Measurements from ENCODE around the gene ZBTB7C.
A peak's percentile ranks its signal among the peaks of the same experiment; 100 is the strongest.

ZBTB7C gene

DNA sequence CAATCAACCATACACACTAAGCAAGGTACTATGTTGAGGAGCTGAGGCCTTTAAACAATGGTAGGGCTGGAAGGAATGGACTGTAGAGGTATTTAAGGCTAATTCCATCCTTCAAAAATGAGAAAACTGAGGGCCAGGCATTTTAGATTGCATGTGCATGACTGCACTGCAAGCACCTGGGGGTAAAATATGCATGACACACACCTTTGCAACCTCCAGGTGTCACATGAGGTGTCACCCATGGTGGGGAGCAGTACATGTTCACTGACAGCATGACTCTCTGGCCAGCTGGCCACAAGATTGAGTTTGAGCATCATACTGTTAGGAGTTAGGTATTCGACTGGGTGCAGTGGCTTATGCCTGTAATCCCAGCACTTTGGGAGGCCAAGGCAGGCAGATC, 182.8 kb downstream of the ZBTB7C start:
- no peak overlapping the region for H3K4me3 ChIP-seq (ENCODE audit: low read depth, low read length)
- DNase-seq (ENCODE audit: low read depth): no peak
- TF ChIP-seq, protein P1, sequence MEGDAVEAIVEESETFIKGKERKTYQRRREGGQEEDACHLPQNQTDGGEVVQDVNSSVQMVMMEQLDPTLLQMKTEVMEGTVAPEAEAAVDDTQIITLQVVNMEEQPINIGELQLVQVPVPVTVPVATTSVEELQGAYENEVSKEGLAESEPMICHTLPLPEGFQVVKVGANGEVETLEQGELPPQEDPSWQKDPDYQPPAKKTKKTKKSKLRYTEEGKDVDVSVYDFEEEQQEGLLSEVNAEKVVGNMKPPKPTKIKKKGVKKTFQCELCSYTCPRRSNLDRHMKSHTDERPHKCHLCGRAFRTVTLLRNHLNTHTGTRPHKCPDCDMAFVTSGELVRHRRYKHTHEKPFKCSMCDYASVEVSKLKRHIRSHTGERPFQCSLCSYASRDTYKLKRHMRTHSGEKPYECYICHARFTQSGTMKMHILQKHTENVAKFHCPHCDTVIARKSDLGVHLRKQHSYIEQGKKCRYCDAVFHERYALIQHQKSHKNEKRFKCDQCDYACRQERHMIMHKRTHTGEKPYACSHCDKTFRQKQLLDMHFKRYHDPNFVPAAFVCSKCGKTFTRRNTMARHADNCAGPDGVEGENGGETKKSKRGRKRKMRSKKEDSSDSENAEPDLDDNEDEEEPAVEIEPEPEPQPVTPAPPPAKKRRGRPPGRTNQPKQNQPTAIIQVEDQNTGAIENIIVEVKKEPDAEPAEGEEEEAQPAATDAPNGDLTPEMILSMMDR (IDR thresholded peaks at IDR 0.05; ENCODE audit: control insufficient read depth, extremely low read depth, insufficient read depth): no peak

DNA sequence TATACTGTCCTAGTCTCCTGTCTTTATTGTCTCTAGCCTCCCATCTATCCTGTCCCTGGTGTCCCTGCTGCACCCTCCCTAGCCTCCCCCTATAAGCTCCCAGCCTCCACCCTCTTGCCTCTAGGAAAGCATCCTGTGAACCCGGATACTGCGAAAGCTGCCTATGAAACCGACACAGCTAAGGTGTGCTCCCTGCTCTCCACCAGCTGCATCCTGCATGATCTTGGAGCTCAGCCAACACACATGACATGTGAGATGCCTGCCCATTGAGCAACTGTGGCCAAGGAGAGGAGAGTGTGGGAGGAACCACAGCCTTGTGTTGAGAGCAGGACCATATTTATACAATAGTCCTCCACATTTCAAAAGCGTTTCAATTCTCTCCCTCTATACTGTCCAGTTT, 187.1 kb downstream of the ZBTB7C start:
- peak; percentile 62 for DNase-seq (ENCODE audit: low read depth)
- no peak overlapping the region for H3K4me3 ChIP-seq (ENCODE audit: low read depth, low read length)
- TF ChIP-seq, protein P1 (IDR thresholded peaks at IDR 0.05; ENCODE audit: control insufficient read depth, extremely low read depth, insufficient read depth): no peak

DNA sequence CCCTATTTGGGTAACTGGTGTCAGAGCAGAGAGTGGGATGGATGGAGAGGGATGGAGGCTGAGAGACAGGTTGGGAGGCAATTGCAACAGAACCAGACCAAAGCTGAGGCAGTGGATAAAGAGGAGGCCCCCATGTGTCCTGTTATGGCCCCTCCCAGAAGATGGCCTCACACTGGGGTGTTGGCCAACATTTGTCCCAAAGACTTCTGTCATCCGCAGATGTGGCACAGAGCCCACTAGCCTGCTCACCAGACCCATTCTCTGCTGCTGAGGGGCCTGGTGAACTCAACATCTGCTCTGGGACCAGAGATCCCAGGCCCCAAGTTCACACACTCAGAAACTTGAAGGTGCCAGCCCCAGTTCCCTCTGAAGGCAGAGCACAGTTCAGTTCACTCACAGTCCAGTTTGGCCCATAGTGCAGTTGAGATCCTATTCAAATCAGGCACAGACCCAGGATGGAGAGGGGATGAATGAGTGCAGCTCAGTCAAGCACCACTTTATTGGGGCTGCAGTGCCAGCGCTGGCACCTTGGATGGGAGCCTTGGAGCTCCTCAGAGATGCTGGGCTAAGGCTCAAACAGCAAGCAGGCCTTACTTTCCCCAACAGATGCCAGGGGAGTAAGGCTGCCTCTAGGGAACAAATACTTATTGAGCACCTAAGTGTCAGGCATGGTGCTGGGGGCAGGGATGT, 189.2 kb downstream of the ZBTB7C start:
- no peak overlapping the region for H3K4me3 ChIP-seq (ENCODE audit: low read depth, low read length)
- DNase-seq (ENCODE audit: low read depth): no peak
- TF ChIP-seq, protein P1 (IDR thresholded peaks at IDR 0.05; ENCODE audit: control insufficient read depth, extremely low read depth, insufficient read depth): no peak

DNA sequence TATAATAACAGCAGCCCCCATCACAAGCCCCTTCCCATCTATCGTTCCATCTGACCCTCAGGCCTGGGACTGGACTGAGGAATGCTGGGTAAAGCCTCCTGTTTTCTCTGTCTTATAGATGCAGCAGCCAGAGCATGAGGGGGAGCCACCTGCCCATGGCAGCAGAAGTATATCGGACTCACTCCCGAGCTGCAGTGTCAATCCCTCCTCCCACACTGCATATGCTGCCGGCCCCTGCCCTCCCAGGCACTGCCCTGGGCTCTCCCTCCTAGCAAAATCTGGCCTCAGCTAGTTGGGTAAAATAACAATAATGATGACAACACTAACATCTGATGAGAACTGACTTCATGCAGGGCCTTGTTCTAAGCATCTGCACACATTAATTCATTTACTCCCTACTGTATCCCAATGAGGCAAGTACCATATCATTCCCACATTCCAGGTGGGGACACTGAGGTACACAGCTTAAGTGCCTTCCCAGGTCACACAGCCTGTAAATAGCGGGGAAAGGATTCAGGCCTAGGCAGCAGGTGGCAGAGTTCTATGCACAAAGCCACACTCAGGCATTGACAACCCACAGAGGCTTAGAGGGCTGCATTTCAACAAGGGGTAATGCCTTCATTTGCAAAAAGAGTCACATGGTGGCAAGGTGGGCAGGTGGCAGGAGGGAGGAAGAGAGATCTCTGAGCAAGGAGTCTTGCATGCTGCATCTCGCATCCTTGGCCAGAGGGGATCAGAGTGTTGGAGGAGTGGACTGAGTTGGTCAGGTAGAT, 190.0 kb downstream of the ZBTB7C start:
- no peak for DNase-seq (ENCODE audit: low read depth)
- H3K4me3 ChIP-seq (ENCODE audit: low read depth, low read length): no peak overlapping the region
- TF ChIP-seq, protein P1 (IDR thresholded peaks at IDR 0.05; ENCODE audit: control insufficient read depth, extremely low read depth, insufficient read depth): no peak

DNA sequence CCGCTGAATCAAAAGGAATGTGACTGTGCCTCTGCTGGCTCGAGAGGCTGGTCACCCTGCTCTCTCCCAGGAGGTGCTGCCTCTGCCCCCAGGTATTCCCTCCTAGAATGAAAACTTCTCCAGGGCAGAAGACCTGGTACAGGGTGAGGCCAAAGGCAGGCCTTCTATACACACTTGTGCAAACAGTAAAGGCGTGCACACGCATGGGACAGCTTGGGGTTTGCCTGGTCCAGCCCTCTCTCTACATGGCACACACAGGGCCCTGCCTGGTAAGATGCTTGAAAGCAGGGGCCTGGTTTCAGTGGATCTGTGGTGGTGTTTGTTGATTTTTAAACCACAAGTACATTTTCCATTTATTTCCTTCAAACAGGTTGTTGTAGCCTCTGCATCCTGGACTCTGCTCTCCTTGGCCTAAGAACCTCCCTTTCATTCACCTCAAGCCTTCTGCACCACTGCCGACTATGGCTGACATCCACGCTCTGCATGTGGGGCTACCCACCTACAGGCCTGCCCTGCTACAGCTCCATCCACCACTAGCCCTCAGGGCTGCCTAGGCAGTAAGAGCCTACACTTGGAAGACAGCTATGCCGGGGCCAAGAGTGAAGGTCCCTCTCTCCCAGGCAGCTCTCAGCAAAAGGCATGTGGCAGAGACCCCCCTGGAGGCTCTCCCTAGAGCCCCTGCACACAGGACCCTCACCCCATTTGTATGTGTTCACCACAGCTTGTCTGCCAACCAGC, 190.7 kb downstream of the ZBTB7C start:
- H3K4me3 ChIP-seq (ENCODE audit: low read depth, low read length): no peak overlapping the region
- no peak for DNase-seq (ENCODE audit: low read depth)
- TF ChIP-seq, protein P1 (IDR thresholded peaks at IDR 0.05; ENCODE audit: control insufficient read depth, extremely low read depth, insufficient read depth): no peak

DNA sequence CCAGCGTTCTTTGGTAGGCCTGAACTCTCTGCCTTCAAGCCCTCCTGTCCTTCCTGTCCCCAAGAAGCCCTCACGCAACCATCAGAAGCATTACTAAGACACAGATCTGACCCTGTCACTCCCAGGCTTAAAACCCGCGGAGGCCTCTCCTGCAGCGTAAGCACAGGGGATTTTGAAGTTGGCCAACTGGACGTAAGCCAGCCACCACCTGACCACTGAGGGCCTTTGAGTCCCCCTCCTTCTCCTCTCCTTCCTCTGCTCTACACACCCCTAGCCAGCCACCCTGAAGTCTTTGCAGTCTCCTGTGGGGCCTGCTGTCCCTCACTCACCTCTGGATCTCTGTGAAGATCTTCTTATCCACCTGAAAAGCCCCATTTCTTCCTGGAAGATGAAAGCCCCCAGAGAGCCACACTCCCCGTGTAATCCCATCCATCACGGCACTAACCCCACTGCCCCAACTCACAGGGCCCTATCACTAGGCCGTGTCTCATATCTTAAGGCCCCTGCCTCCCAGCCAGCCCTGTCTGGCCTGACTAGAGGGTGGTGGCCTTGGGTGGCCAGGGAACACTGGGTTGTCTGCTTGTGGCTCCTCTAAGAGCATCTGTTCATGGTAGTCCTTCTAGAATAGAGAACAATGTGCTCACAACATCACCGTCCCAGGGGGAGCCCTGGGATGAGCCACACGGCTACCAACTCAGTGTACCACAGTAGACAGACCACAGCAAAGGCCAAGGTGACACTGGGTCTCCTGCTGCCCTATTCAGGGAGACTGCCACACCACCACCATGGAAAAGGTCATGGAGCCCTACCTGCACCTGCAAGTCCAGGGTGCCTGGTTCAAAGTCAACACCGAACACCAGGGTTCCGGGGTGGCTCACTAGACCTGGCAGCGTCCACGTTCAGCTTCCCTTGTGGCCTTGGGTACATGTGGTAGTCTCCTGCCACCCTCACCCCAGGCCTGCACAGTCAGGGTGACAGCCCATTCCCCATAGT, 191.6 kb downstream of the ZBTB7C start:
- H3K4me3 ChIP-seq (ENCODE audit: low read depth, low read length): no peak overlapping the region
- no peak for DNase-seq (ENCODE audit: low read depth)
- TF ChIP-seq, protein P1 (IDR thresholded peaks at IDR 0.05; ENCODE audit: control insufficient read depth, extremely low read depth, insufficient read depth): no peak

Data from LNCaP clone FGC (cell line).